Liver (tissue), 3 donors: ENCODE data around the gene C19orf81.

Experiments
- ATF3 ChIP-seq: IDR thresholded peaks from 2 replicates; pipeline ENCODE4 v1.6.1; 2016; ENCODE audit warnings: antibody characterized with exemption
- CTCF ChIP-seq: fragments of 150-350 bp; IDR thresholded peaks from 2 replicates; pipeline ENCODE4 v1.5.1; 2017; ENCODE audit warnings: improper control_type of control experiment, low read depth, low read length; ENCODE audit not compliant: missing input control
- EGR1 ChIP-seq, 2 donors: IDR thresholded peaks; 2 replicates each; pipeline ENCODE4 v1.6.1; 2016 to 2018; ENCODE audit warnings: antibody characterized with exemption in 2 of 2, low read depth in 2 of 2
- GABPA ChIP-seq, 2 donors: IDR thresholded peaks in 1 of 2; conservative IDR thresholded peaks in 1 of 2; 2 replicates each; pipeline ENCODE4 v1.6.1; 2016; ENCODE audit warnings: antibody characterized with exemption in 2 of 2, mild to moderate bottlenecking in 1 of 2, moderate library complexity in 1 of 2
- JUND ChIP-seq, 2 donors: IDR thresholded peaks; 2 replicates each; pipeline ENCODE4 v1.6.1; 2016; ENCODE audit warnings: antibody characterized with exemption in 2 of 2
- MAX ChIP-seq: IDR thresholded peaks from 2 replicates; pipeline ENCODE4 v1.6.1; 2016; ENCODE audit warnings: antibody characterized with exemption
- RAD21 ChIP-seq, 2 donors: IDR thresholded peaks; 2 replicates each; pipeline ENCODE4 v1.6.1; 2016; ENCODE audit warnings: antibody characterized with exemption in 2 of 2, mild to moderate bottlenecking in 2 of 2
- SP1 ChIP-seq: IDR thresholded peaks from 2 replicates; pipeline ENCODE4 v1.6.1; 2018; ENCODE audit warnings: antibody characterized with exemption, mild to moderate bottlenecking
- YY1 ChIP-seq: IDR thresholded peaks from 2 replicates; pipeline ENCODE4 v1.6.1; 2016; ENCODE audit warnings: antibody characterized with exemption, mild to moderate bottlenecking
- ZBTB33 ChIP-seq: IDR thresholded peaks from 2 replicates; pipeline ENCODE4 v1.6.1; 2016; ENCODE audit warnings: antibody characterized with exemption
- donor health status: healthy.
- donor health status: healthy.

- TF ChIP-seq ATF3 = no peak
- TF ChIP-seq JUND (IDR thresholded peaks at IDR 0.05) = no peak
- TF ChIP-seq CTCF = no peak
- TF ChIP-seq SP1 = no peak
- TF ChIP-seq YY1 = no peak
- no peak for TF ChIP-seq EGR1 (IDR thresholded peaks at IDR 0.05; ENCODE audit: low read depth in 2 of 2)
- no peak for TF ChIP-seq ZBTB33
- TF ChIP-seq MAX = no peak
- TF ChIP-seq GABPA (IDR thresholded peaks at IDR 0.05 in 1 of 2, conservative IDR thresholded peaks at IDR 0.05 in 1 of 2) = no peak
- TF ChIP-seq RAD21 (IDR thresholded peaks at IDR 0.05) = no peak
These were observed 1.2 kb upstream of the C19orf81 start for GRCh38 chr19:50647879-50648615.
